ENCODE data around the gene COPZ1.

COPZ1 gene

DNA sequence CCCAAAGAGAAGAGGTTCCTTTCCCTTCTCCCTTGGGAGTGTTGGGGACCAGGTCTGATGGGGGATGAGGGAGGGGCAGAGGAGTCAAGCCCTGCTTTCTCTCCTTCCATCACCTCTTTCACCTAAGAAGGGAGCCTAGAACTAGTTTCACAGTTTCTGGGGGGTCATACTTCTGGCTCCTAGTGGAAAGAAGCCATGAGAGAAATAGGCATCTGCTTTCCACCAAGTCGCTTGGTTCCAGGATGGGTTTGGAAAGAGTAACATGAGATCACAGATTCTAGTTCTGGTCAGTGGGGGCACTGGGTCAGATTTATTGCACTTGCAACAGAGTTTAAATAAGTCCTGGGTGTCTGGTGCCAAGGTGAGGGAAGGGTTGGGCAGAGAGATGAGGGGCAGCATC lies 70.1 kb downstream of the COPZ1 start:
- no peak for DNase-seq (ENCODE audit: low read depth)

DNA sequence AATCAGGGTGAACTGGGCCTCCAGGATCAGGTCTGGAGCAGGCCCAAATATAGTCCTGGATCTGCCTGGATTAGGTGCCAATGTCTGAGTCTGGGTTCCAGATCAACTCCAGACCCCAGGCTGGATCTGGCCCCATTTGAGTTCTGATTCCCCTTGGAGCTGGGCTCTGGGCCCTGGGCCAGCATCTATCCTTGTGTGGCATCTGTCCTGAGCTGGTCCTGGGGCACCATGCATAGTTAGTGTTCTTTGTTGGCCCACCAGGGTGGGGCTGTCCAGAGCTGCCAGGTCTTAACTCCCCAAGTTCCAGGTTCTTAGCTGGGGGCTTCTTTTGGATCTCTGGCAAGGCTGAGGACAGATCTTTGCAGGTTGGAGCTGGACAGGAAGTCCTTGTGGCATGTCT lies 70.6 kb downstream of the COPZ1 start:
- no peak for DNase-seq (ENCODE audit: low read depth)

DNA sequence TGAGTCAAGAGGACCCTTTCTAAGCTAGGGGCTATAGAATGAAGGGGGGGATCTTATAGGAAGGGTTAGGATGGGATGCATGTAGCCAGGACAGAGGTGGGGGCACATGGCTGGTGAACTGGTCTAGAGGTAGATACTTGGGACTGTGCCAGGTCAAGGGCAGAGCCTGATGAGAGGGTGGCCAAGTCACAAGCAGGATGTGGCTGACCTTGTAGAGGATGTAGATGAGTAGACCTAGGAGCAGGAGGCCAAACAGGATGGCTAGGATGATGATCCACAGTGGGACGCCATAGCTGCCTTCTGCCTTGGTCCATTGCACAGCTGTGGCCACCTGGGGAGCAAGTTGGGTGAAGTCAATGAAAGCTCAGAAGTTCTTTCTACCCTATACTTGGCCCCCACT lies 72.2 kb downstream of the COPZ1 start:
- DNase-seq (ENCODE audit: low read depth), result no peak

DNA sequence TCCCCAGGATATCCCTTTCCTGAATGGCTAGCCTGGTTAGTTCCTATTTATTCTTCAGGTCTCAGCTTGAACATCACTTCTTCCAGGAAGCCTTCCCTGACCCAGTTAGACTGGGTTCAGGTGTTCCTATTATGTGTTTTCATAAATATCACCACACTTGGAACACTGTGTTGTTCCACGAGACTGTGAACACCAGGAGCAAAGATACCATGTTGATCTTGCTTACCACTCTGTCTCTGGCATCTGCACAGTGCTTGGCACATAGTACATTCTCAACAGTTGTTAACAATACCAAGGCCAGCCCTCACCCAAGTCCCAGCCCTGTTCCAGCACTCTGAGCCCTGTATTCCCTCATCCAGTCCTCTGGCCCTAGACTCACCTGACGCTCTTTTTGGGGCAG lies 73.3 kb downstream of the COPZ1 start:
- DNase-seq (ENCODE audit: low read depth), result no peak

DNA sequence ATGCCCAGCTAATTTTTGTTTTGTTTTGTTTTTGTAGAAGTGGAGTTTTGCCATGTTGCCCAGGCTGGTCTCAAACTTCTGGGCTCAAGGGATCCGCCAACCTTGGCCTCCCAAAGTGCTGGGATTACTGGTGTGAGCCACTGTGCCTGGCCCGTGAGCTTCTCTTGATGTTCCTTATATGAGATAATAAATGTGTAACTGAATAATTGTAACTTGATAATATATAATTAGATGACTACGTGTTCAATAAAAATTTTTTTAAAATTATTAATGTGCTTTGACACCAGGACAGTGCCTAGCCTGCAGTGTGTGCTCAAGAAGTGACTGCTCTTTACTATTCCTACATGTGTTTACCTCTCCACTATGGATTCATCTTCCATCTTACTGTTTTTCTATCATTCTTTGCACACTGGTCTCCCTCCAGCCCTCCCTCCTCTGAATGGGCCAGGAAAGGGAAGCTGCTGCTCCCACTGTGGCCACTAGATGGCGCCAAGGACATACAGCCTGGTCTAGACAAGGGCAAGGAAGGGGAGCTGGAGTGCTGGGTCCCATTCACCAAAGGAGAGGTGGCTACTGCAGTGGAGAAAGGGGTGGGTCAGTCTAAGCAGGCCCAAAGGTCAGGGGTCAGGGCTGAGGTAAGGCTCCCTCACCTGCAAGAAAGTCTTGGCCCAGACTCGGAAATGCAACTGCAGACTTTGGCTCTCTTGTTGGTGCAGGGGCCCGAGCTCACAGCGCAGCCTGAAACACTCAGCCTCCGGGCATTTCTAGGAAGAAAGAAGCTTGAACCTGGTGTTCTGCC lies 74.3 kb downstream of the COPZ1 start:
- DNase-seq (ENCODE audit: low read depth), result peak; percentile 76

DNA sequence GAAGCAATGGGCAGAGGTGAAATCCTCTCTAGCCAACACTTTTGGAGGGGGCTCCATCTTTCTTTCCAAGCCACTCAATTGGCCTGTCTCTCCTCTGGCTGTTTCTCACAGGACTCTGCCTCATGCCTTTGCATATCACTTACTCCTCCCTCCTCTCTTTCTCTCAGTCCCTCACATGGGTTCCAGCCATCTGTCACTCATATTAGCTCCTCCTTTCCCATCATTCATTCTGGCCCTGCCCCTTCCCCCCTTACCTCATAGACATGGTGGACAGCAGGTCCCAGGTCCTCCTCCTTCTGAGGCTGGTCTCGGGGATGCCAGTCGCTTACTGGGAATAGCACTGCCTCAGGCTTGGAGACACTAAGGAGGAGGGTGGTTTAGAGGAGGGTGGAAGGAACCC lies 76.2 kb downstream of the COPZ1 start:
- DNase-seq (ENCODE audit: low read depth), result no peak
